ENCODE data around the gene PARD3. TPM values are rescaled to one million over a fixed set of nuclear protein-coding genes. Genes with fewer than 3 reads are reported as not detected.
A peak's percentile ranks its signal among the peaks of the same experiment; 100 is the strongest.

PARD3 gene
- total RNA-seq, 1 donor from 2014 or later: 34.1 TPM

DNA sequence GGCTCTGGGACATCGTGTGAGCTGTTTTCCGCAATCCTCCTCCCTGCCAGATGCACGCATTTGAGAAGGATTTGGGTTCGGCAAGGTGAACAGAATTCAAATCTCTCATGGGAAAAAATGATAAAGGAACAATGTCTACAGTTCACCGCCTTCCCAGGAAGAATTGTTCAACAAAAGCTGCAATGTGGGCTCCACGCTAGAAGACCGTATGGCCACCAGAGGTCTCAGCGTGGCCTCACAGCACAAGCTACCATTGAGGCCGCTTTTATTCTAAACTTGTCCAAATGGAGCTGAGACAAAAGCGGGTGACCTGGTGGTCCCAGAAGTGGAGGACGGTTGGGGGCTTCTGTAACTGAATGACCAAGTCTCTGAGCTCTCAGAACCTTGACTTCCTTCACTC is 733.1 kb downstream of the PARD3 start:
- Histone ChIP-seq H3K36me3 (no peaks in the 10 kb centered on the region), H3K4me1 (no peaks in the 10 kb centered on the region), H3K9me3 (peaks cover 7% of the 10 kb centered on the region), H3K27ac (peak overlapping the region; percentile 24), H3K27me3 (ENCODE audit: low read depth) (no peaks in the 10 kb centered on the region), H3K4me3 (no peak overlapping the region)
- TF ChIP-seq, protein P1, sequence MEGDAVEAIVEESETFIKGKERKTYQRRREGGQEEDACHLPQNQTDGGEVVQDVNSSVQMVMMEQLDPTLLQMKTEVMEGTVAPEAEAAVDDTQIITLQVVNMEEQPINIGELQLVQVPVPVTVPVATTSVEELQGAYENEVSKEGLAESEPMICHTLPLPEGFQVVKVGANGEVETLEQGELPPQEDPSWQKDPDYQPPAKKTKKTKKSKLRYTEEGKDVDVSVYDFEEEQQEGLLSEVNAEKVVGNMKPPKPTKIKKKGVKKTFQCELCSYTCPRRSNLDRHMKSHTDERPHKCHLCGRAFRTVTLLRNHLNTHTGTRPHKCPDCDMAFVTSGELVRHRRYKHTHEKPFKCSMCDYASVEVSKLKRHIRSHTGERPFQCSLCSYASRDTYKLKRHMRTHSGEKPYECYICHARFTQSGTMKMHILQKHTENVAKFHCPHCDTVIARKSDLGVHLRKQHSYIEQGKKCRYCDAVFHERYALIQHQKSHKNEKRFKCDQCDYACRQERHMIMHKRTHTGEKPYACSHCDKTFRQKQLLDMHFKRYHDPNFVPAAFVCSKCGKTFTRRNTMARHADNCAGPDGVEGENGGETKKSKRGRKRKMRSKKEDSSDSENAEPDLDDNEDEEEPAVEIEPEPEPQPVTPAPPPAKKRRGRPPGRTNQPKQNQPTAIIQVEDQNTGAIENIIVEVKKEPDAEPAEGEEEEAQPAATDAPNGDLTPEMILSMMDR (IDR thresholded peaks at IDR 0.05): no peak
- DNase-seq: no peak
- intact Hi-C loops (cut with DNase I): no loop called here
- no peak for ATAC-seq

- Histone ChIP-seq H3K36me3 (no peaks in the 10 kb centered on the region), H3K4me1 (no peaks in the 10 kb centered on the region), H3K4me3 (no peak overlapping the region), H3K27ac (peak overlapping the region; percentile 24), H3K27me3 (ENCODE audit: low read depth) (no peaks in the 10 kb centered on the region), H3K9me3 (peaks cover 7% of the 10 kb centered on the region)
- DNase-seq: no peak
- no peak for ATAC-seq
- TF ChIP-seq, protein P1 (IDR thresholded peaks at IDR 0.05): no peak
- intact Hi-C loops (cut with DNase I): no loop called here
Observed at GRCh38 chr10:34081347-34081743, 733.8 kb downstream of the PARD3 start.

- TF ChIP-seq, protein P1 (IDR thresholded peaks at IDR 0.05): no peak
- ATAC-seq: peak; percentile 40 to 53
- Histone ChIP-seq H3K4me1 (no peaks in the 10 kb centered on the region), H3K4me3 (no peak overlapping the region), H3K9me3 (peaks cover 7% of the 10 kb centered on the region), H3K27me3 (ENCODE audit: low read depth) (no peaks in the 10 kb centered on the region), H3K27ac (peak overlapping the region; percentile 32), H3K36me3 (no peaks in the 10 kb centered on the region)
- intact Hi-C loops (cut with DNase I): no loop called here
- no peak for DNase-seq
Observed at GRCh38 chr10:34080485-34081346, 734.4 kb downstream of the PARD3 start.

GRCh38 chr10:34079702-34080484 is 735.2 kb downstream of the PARD3 start:
- intact Hi-C loops (cut with DNase I): no loop called here
- H3K27me3 ChIP-seq (ENCODE audit: low read depth): no peaks in the 10 kb centered on the region
- no peak overlapping the region for H3K4me3 ChIP-seq
- H3K36me3 ChIP-seq: no peaks in the 10 kb centered on the region
- no peak for DNase-seq
- H3K9me3 ChIP-seq: peaks cover 7% of the 10 kb centered on the region
- TF ChIP-seq, protein P1 (IDR thresholded peaks at IDR 0.05): no peak
- H3K27ac ChIP-seq: no peak overlapping the region
- no peak for ATAC-seq
- H3K4me1 ChIP-seq: no peaks in the 10 kb centered on the region

DNA sequence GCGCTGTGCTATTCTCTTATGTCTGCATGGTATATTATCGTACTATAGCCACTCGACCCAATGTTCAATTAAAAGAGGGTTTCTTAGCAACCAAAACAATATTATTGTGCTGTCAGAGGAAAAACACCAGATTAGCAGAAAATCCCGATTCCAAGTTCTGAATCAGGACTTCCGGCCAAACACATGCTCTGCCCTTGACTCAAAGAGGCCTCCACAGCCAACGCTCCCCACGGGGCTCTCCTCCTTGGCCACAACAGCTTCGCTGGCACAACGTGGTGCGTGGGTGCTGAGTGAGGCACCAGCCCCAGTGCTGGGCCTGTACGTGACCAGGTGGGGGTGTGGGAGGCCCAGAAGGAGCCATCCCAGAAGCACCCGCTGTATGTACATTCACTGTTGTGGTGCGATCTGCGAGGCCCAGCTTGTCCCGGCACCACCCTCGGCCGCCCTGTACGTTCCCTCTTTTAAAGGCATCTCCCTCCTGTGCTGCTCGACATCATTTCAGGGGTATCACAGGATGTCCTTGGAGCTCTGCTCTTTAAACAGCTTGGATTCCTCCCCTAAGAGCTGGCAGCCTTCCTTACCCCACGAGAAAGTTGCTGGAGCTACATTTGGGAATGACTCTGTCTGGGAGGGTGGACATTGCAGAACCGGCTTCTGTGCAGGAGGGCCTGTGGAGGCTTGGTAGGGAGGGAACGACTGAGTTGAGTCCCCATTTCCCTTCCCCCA is 736.2 kb downstream of the PARD3 start:
- DNase-seq: no peak
- no peaks in the 10 kb centered on the region for H3K4me1 ChIP-seq
- peak; percentile 52 to 62 for ATAC-seq
- H3K27me3 ChIP-seq (ENCODE audit: low read depth): no peaks in the 10 kb centered on the region
- H3K4me3 ChIP-seq: no peak overlapping the region
- H3K27ac ChIP-seq: peak overlapping the region; percentile 71
- intact Hi-C loops (cut with DNase I): no loop called here
- H3K9me3 ChIP-seq: peaks cover 6% of the 10 kb centered on the region
- no peaks in the 10 kb centered on the region for H3K36me3 ChIP-seq
- TF ChIP-seq, protein P1 (IDR thresholded peaks at IDR 0.05): no peak

Data from lower lobe of right lung (tissue), 2 donors.